ENCODE data around the gene VRK1. TPM values are rescaled to one million over a fixed set of nuclear protein-coding genes. Genes with fewer than 3 reads are reported as not detected.
"Not testable (repeated sequence)": the region's sequence is repeated elsewhere in the genome, so short reads cannot be mapped to it uniquely, and the experiment has no call there.

VRK1 gene
- total RNA-seq, 2 experiments from 2014 or later, result 62.0 to 64.1 TPM

DNA sequence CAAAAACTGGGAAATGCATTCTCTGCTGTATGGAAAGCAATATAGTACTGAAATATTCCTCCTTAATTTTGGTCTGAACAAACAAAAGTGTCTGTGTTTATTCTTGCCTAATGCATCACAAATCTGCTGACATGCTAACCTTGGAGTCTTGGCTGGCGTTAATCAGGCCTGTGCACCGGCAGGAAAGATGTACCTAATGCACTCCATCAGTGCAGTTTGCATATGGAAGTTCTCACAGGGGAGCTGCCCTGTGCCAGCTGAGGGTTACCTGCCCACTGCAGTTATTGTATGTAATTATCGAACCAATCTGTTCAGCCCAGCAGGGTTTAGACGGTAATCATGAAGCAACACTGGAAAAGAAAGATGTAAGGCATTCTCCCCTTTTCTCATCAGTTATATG, 76.9 kb downstream of the VRK1 start:
- CTCF ChIA-PET, result interaction anchor here (1.7 kb wide), 1 partner anchor 22 kb away, joined by 5 read pairs; no protein-coding TSS in a partner anchor
- POLR2A ChIA-PET, result no interaction called here
- no peak for DNase-seq
- Mint-ChIP-seq H3K4me3 (no peak overlapping the region), H3K27ac (no peak overlapping the region), H3K4me1 (no peaks in the 10 kb centered on the region), H3K36me3 (ENCODE audit: low read depth) (peaks cover 19% of the 10 kb centered on the region), H3K27me3 (no peaks in the 10 kb centered on the region), H3K9me3 (no peaks in the 10 kb centered on the region)

- Mint-ChIP-seq H3K4me3 (no peak overlapping the region), H3K4me1 (no peaks in the 10 kb centered on the region), H3K27ac (no peak overlapping the region), H3K36me3 (ENCODE audit: low read depth) (peaks cover 29% of the 10 kb centered on the region), H3K9me3 (no peaks in the 10 kb centered on the region), H3K27me3 (no peaks in the 10 kb centered on the region)
- POLR2A ChIA-PET, result no interaction called here
- CTCF ChIA-PET, result interaction anchor here (1.0 kb wide), 1 partner anchor 17 kb away, joined by 3 read pairs; no protein-coding TSS in a partner anchor
- DNase-seq, result no peak
Observed at GRCh38 chr14:96876747-96877146, 79.6 kb downstream of the VRK1 start.

GRCh38 chr14:96881713-96882112, 84.5 kb downstream of the VRK1 start:
- peaks cover 4% of the 10 kb centered on the region for H3K9me3 Mint-ChIP-seq
- DNase-seq, result no peak
- H3K27me3 Mint-ChIP-seq, result no peaks in the 10 kb centered on the region
- H3K36me3 Mint-ChIP-seq (ENCODE audit: low read depth), result peaks cover 44% of the 10 kb centered on the region
- no peak overlapping the region for H3K4me3 Mint-ChIP-seq
- POLR2A ChIA-PET, result no interaction called here
- no peak overlapping the region for H3K27ac Mint-ChIP-seq
- CTCF ChIA-PET, result no interaction called here
- no peaks in the 10 kb centered on the region for H3K4me1 Mint-ChIP-seq

GRCh38 chr14:96883974-96884373, 86.8 kb downstream of the VRK1 start:
- CTCF ChIA-PET, H3K27me3 Mint-ChIP-seq, POLR2A ChIA-PET, DNase-seq, H3K27ac Mint-ChIP-seq, H3K4me3 Mint-ChIP-seq, H3K4me1 Mint-ChIP-seq, H3K9me3 Mint-ChIP-seq: not testable (repeated sequence)
- H3K36me3 Mint-ChIP-seq (ENCODE audit: low read depth), result peaks cover 44% of the 10 kb centered on the region

DNA sequence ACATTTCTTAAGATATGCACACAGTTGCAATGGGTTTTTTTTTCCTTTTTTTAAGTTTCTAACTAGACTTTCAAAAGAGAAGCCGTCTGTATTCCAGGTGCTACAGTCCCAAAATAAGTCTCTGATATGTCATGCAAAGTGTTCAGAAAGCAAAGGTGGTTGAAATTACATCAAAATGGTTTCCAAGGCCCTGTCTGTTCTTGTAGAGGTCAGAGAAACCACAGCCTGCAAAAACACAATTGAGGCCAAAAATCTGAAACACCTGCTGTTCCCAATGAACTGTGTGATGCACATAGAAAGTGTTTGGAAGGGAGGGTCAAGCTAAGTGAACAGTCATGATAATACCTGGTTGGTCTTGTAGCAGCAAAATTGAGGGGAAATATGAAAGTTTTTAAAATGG, 91.0 kb downstream of the VRK1 start:
- H3K27me3 Mint-ChIP-seq, result no peaks in the 10 kb centered on the region
- no peak overlapping the region for H3K4me3 Mint-ChIP-seq
- ChIA-PET POLR2A (no interaction called here), CTCF (no interaction called here)
- H3K4me1 Mint-ChIP-seq, result no peaks in the 10 kb centered on the region
- peaks cover 16% of the 10 kb centered on the region for H3K36me3 Mint-ChIP-seq (ENCODE audit: low read depth)
- no peak overlapping the region for H3K27ac Mint-ChIP-seq
- no peak for DNase-seq
- H3K9me3 Mint-ChIP-seq, result no peaks in the 10 kb centered on the region

GRCh38 chr14:96888593-96888992, 91.4 kb downstream of the VRK1 start:
- H3K9me3 Mint-ChIP-seq, result no peaks in the 10 kb centered on the region
- no peaks in the 10 kb centered on the region for H3K27me3 Mint-ChIP-seq
- H3K27ac Mint-ChIP-seq, result no peak overlapping the region
- H3K4me1 Mint-ChIP-seq, result no peaks in the 10 kb centered on the region
- peaks cover 16% of the 10 kb centered on the region for H3K36me3 Mint-ChIP-seq (ENCODE audit: low read depth)
- H3K4me3 Mint-ChIP-seq, result no peak overlapping the region
- CTCF ChIA-PET, result no interaction called here
- POLR2A ChIA-PET, result no interaction called here
- DNase-seq, result no peak

DNA sequence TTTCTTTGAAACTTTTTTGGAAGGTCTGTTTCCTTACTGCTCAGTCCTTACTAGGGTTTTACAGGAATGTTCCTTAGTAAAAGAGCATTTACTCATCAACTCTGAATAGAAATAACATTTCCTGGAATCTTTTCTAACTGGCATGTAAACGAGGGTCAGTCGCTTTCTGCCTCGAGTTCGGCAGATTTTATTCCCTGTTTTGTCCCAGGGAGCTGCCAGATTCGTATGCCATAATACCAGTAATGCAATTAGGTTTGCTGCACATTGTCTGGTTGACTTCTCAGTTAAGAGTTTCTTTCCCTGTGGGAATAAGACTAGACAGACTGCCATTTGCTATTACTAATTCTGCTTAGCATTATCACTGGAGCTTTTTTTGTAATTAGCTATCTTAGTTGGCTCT, 91.9 kb downstream of the VRK1 start:
- no peak overlapping the region for H3K4me3 Mint-ChIP-seq
- peaks cover 3% of the 10 kb centered on the region for H3K4me1 Mint-ChIP-seq
- H3K27me3 Mint-ChIP-seq, result no peaks in the 10 kb centered on the region
- ChIA-PET POLR2A (no interaction called here), CTCF (interaction anchor here (0.6 kb wide), 1 partner anchor 539 kb away, joined by 3 read pairs; no protein-coding TSS in a partner anchor)
- no peak overlapping the region for H3K27ac Mint-ChIP-seq
- H3K9me3 Mint-ChIP-seq, result no peaks in the 10 kb centered on the region
- DNase-seq, result no peak
- peaks cover 14% of the 10 kb centered on the region for H3K36me3 Mint-ChIP-seq (ENCODE audit: low read depth)

GRCh38 chr14:96893966-96894622, 96.9 kb downstream of the VRK1 start:
- peaks cover 10% of the 10 kb centered on the region for H3K36me3 Mint-ChIP-seq (ENCODE audit: low read depth)
- no peak overlapping the region for H3K4me3 Mint-ChIP-seq
- ChIA-PET CTCF (no interaction called here), POLR2A (no interaction called here)
- no peaks in the 10 kb centered on the region for H3K9me3 Mint-ChIP-seq
- no peaks in the 10 kb centered on the region for H3K27me3 Mint-ChIP-seq
- peaks cover 3% of the 10 kb centered on the region for H3K4me1 Mint-ChIP-seq
- DNase-seq, result no peak
- no peak overlapping the region for H3K27ac Mint-ChIP-seq

DNA sequence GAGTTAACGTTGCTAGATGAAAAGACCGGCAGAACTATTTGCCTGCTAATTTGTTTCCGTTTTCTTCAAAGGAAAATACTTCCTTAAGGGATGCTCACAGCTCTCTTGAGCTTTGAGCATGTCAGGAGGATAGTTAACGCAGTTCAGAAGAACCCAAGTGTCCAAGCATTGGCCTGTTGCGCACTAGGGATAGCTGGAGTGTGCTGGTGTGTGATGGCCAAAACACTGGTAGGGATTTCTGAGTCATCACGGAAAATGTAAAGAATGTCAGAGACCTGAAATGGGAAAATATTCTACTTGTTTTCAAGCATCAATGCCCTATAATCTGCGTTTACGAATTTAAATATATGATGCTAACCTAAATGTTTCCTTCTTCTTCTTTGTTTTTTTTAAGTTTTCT, 97.8 kb downstream of the VRK1 start:
- Mint-ChIP-seq H3K27ac (no peak overlapping the region), H3K9me3 (no peaks in the 10 kb centered on the region), H3K4me3 (no peak overlapping the region), H3K27me3 (no peaks in the 10 kb centered on the region), H3K4me1 (peaks cover 3% of the 10 kb centered on the region), H3K36me3 (ENCODE audit: low read depth) (peaks cover 10% of the 10 kb centered on the region)
- POLR2A ChIA-PET, result no interaction called here
- CTCF ChIA-PET, result no interaction called here
- DNase-seq, result no peak

DNA sequence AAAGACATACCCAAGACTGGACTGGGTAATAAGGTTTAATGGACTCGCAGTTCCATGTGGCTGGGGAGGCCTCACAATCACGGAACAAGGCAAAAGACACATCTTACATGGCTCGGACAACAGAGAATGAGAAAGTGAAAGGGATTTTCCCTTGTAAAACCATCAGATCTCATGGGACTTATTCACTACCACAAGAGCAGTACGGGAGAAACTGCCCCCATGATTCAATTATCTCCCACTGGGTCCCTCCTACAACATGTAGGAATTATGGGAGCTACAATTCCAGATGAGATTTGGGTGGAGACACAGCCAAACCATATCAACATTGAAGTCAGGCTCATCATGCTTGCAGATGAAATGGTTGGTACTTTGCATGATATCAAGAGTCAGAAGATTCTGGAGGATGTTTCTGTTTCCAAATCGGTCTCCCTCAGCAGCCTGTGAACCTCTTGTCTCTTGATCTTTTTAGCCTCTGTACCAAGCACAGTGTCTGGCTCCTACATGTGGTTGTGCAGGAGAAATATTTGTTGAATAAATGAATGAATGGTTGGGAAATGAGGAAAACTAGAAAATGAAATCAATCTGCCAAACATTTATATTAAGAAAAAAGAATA, 98.6 kb downstream of the VRK1 start:
- H3K4me3 Mint-ChIP-seq, result no peak overlapping the region
- DNase-seq, result no peak
- no peaks in the 10 kb centered on the region for H3K27me3 Mint-ChIP-seq
- no peak overlapping the region for H3K27ac Mint-ChIP-seq
- peaks cover 3% of the 10 kb centered on the region for H3K4me1 Mint-ChIP-seq
- ChIA-PET POLR2A (no interaction called here), CTCF (no interaction called here)
- H3K9me3 Mint-ChIP-seq, result no peaks in the 10 kb centered on the region
- peaks cover 10% of the 10 kb centered on the region for H3K36me3 Mint-ChIP-seq (ENCODE audit: low read depth)

- no peak overlapping the region for H3K4me3 Mint-ChIP-seq
- no peaks in the 10 kb centered on the region for H3K27me3 Mint-ChIP-seq
- H3K4me1 Mint-ChIP-seq, result peaks cover 3% of the 10 kb centered on the region
- CTCF ChIA-PET, result no interaction called here
- H3K9me3 Mint-ChIP-seq, result no peaks in the 10 kb centered on the region
- POLR2A ChIA-PET, result no interaction called here
- peaks cover 10% of the 10 kb centered on the region for H3K36me3 Mint-ChIP-seq (ENCODE audit: low read depth)
- no peak overlapping the region for H3K27ac Mint-ChIP-seq
- no peak for DNase-seq
Observed at GRCh38 chr14:96897184-96897583, 100.0 kb downstream of the VRK1 start.

GRCh38 chr14:96901227-96901626, 104.0 kb downstream of the VRK1 start:
- Mint-ChIP-seq H3K4me3 (no peak overlapping the region), H3K27me3 (no peaks in the 10 kb centered on the region), H3K9me3 (no peaks in the 10 kb centered on the region), H3K27ac (no peak overlapping the region), H3K36me3 (ENCODE audit: low read depth) (peaks cover 3% of the 10 kb centered on the region), H3K4me1 (no peaks in the 10 kb centered on the region)
- DNase-seq, result no peak
- CTCF ChIA-PET, result no interaction called here
- POLR2A ChIA-PET, result no interaction called here

GRCh38 chr14:96902004-96902403, 104.8 kb downstream of the VRK1 start:
- ChIA-PET POLR2A (no interaction called here), CTCF (no interaction called here)
- DNase-seq, result no peak
- H3K27me3 Mint-ChIP-seq, result no peaks in the 10 kb centered on the region
- H3K4me1 Mint-ChIP-seq, result no peaks in the 10 kb centered on the region
- H3K27ac Mint-ChIP-seq, result no peak overlapping the region
- H3K4me3 Mint-ChIP-seq, result no peak overlapping the region
- no peaks in the 10 kb centered on the region for H3K9me3 Mint-ChIP-seq
- peaks cover 4% of the 10 kb centered on the region for H3K36me3 Mint-ChIP-seq (ENCODE audit: low read depth)

GRCh38 chr14:96903444-96904023, 106.4 kb downstream of the VRK1 start:
- POLR2A ChIA-PET, result no interaction called here
- DNase-seq, result no peak
- CTCF ChIA-PET, result no interaction called here
- Mint-ChIP-seq H3K36me3 (ENCODE audit: low read depth) (peaks cover 7% of the 10 kb centered on the region), H3K4me1 (no peaks in the 10 kb centered on the region), H3K27ac (no peak overlapping the region), H3K27me3 (no peaks in the 10 kb centered on the region), H3K9me3 (peaks cover 2% of the 10 kb centered on the region), H3K4me3 (no peak overlapping the region)

Measured in activated CD4-positive, alpha-beta memory T cell treated with anti-CD3 and anti-CD28 coated beads, Interleukin-2, amount 10 ng/mL, durations not matched to agents 7 days and 5 days (primary cell).